Keratinocyte (primary cell): ENCODE results near the gene ZCRB1. TPM values are rescaled to one million over a fixed set of nuclear protein-coding genes. Genes with fewer than 3 reads are reported as not detected.

Source experiments
- DNase-seq: peaks from one replicate; pipeline ENCODE4 v3.0.0-alpha.2; 2011; ENCODE audit warnings: low read depth, missing footprints, low spot score
- FAIRE-seq: peaks from 2 replicates; lab custom pipeline; 2011; peaks lifted over from hg19 to GRCh38; lab: Jason Lieb, UNC
- H2AFZ ChIP-seq: 2 replicates; pipeline ENCODE4 v1.6.0; 2012; ENCODE audit warnings: low read length, control low read depth, inconsistent platforms; ENCODE audit not compliant: control insufficient read depth
- H3K27ac ChIP-seq: 2 replicates; pipeline ENCODE4 v1.5.1; 2011; ENCODE audit warnings: low read length; ENCODE audit not compliant: control insufficient read depth, insufficient read depth
- H3K27me3 ChIP-seq: 3 replicates; pipeline ENCODE4 v1.6.0; 2011; ENCODE audit warnings: low read length; ENCODE audit not compliant: control insufficient read depth, insufficient read depth; ENCODE audit errors: extremely low read depth
- H3K36me3 ChIP-seq, 2 experiments: 2 replicates in 1 of 2; 3 replicates in 1 of 2; pipeline ENCODE4 v1.5.1; 2011; ENCODE audit warnings: low read length in 2 of 2, mild to moderate bottlenecking in 1 of 2; ENCODE audit not compliant: control insufficient read depth in 2 of 2, insufficient read depth in 2 of 2; ENCODE audit errors: extremely low read depth in 1 of 2
- H3K4me1 ChIP-seq: 3 replicates; pipeline ENCODE4 v1.5.1; 2011; ENCODE audit warnings: low read length; ENCODE audit not compliant: control insufficient read depth, insufficient read depth; ENCODE audit errors: extremely low read depth
- H3K4me2 ChIP-seq: 3 replicates; pipeline ENCODE4 v1.6.0; 2011; ENCODE audit warnings: low read depth, low read length; ENCODE audit not compliant: control insufficient read depth, insufficient read depth; ENCODE audit errors: extremely low read depth
- H3K4me3 ChIP-seq, 3 experiments: fragments of 200-600 bp in 1 of 3; sonication (generic) in 1 of 3; 2 replicates in 2 of 3; 3 replicates in 1 of 3; pipeline ENCODE4 v1.5.1; 2011 to 2016; ENCODE audit warnings: low read length in 3 of 3, mild to moderate bottlenecking in 3 of 3, control low read depth in 2 of 3, inconsistent platforms in 1 of 3, low read depth in 1 of 3, mixed read lengths in 1 of 3, mixed run types in 1 of 3, moderate library complexity in 1 of 3; ENCODE audit not compliant: control insufficient read depth in 2 of 3, insufficient read depth in 2 of 3; ENCODE audit errors: extremely low read depth in 1 of 3
- H3K79me2 ChIP-seq: 2 replicates; pipeline ENCODE4 v1.6.0; 2012; ENCODE audit warnings: low read length; ENCODE audit not compliant: control insufficient read depth, insufficient read depth
- H3K9ac ChIP-seq: 3 replicates; pipeline ENCODE4 v1.6.0; 2011; ENCODE audit warnings: low read length; ENCODE audit not compliant: control insufficient read depth, insufficient read depth; ENCODE audit errors: extremely low read depth
- H3K9me1 ChIP-seq: 3 replicates; pipeline ENCODE4 v1.6.0; 2011; ENCODE audit warnings: low read length; ENCODE audit not compliant: control insufficient read depth, insufficient read depth; ENCODE audit errors: extremely low read depth
- H3K9me3 ChIP-seq: 2 replicates; pipeline ENCODE4 v1.5.1; 2012; ENCODE audit warnings: low read depth, low read length; ENCODE audit not compliant: control insufficient read depth
- H4K20me1 ChIP-seq: 3 replicates; pipeline ENCODE4 v1.6.0; 2011; ENCODE audit warnings: low read length; ENCODE audit not compliant: control insufficient read depth, insufficient read depth; ENCODE audit errors: extremely low read depth
- CTCF ChIP-seq, 3 experiments: IDR thresholded peaks in 1 of 3; conservative IDR thresholded peaks in 1 of 3; optimal IDR thresholded peaks in 1 of 3; 2 replicates in 2 of 3; 3 replicates in 1 of 3; pipeline versions ENCODE3 to v1.5.1; 2011; ENCODE audit warnings: low read length in 3 of 3, mild to moderate bottlenecking in 3 of 3, moderate library complexity in 2 of 3, control low read depth in 1 of 3, inconsistent platforms in 1 of 3; ENCODE audit not compliant: insufficient read depth in 2 of 3; ENCODE audit errors: extremely low read depth in 1 of 3
- EZH2 ChIP-seq: IDR thresholded peaks from one replicate; pipeline ENCODE4 v1.6.1; 2012; ENCODE audit warnings: inconsistent platforms, mild to moderate bottlenecking, low read length, moderate library complexity
- dilution Hi-C: fragments of 300-500 bp; cut with MboI; formaldehyde crosslinking; loops from one replicate; pipeline ENCODE4 v1.7.0; 2020; ENCODE audit warnings: low sequenced_read_pairs; ENCODE audit not compliant: extremely low pct_ligation_motif_present
- polyA plus RNA-seq, 5 experiments: library from polyadenylated mRNA; depleted of rRNA in 3 of 5; stranded (reverse) in 3 of 5; stranded (forward) in 1 of 5; unstranded in 1 of 5; fragments of >200 nt; gene quantifications; 1 replicate in 1 of 5; 2 replicates in 3 of 5; 3 replicates in 1 of 5; pipeline versions ENCODE4 v1.2.1 to v1.2.3, GENCODE V29; 2011 to 2012; ENCODE audit warnings: missing spikeins in 2 of 5, low read depth in 1 of 5, low replicate concordance in 1 of 5
- small RNA-seq, 3 experiments: library from RNA; depleted of rRNA; stranded (forward); fragments of <200 nt; gene quantifications; one replicate each; pipeline ENCODE3, GENCODE V24; 2012; ENCODE audit warnings: low read depth in 3 of 3, low replicate concordance in 1 of 3; ENCODE audit not compliant: insufficient read length in 3 of 3

Gene ZCRB1
- polyA plus RNA-seq, 1 donor (not counting 4 experiments of a cell fraction or from before 2014, with no cell fraction given), result 41.6 TPM

DNA sequence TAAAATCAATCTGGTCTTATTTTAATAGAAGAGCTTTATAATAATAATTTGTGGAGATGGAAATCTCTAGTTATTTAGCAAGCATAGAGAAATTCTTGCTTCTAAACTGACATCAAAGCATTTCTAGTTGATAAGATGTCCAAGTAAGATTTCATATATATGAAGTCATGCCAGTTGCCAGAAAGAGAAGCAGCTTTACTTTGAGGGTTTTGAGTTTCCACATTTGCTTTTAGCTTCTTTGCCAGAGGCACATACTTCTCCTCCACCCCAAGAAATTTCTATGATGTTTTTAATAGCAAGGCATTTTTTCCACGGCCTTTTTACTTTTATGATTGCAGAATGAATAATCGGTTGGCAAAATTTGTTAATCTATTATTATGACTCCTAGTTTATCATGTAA is 63.6 kb downstream of the ZCRB1 start:
- Histone ChIP-seq H3K4me1 (no peaks in the 10 kb centered on the region), H3K27me3 (no peaks in the 10 kb centered on the region), H4K20me1 (no peaks in the 10 kb centered on the region), H3K9me3 (no peaks in the 10 kb centered on the region), H3K79me2 (no peaks in the 10 kb centered on the region), H3K4me2 (no peak overlapping the region), H3K36me3 (no peaks in the 10 kb centered on the region), H3K27ac (no peak overlapping the region), H3K9me1 (no peaks in the 10 kb centered on the region), H3K4me3 (no peak overlapping the region), H3K9ac (no peak overlapping the region), H2AFZ (no peak overlapping the region)
- TF ChIP-seq CTCF (optimal IDR thresholded peaks at IDR 0.05 in 1 of 3, IDR thresholded peaks at IDR 0.05 in 1 of 3, conservative IDR thresholded peaks at IDR 0.05 in 1 of 3; ENCODE audit: extremely low read depth in 1 of 3, insufficient read depth in 2 of 3, low read length in 3 of 3) (no peak), EZH2 (no peak)
- dilution Hi-C loops, result no loop called here
- FAIRE-seq, result no peak
- no peak for DNase-seq

Small RNA genes within 50 kb of the gene (small RNA-seq; reads per million reads assigned to genes)
- gene MIR7851, result 0 reads per million in 3 experiments
- gene RF00090, result 0 reads per million in 3 experiments

Other genes starting within 250 kb of the ZCRB1 start
- 4.3 to 8.1 TPM (median 5.3 TPM) in 3 replicates for gene GXYLT1, start 181.2 kb downstream of the ZCRB1 start, polyA plus RNA-seq
- 9.0 to 15.3 TPM (median 10.1 TPM) in 3 replicates for gene YAF2, start 87.8 kb downstream of the ZCRB1 start, polyA plus RNA-seq
- gene PPHLN1, start 73 bp upstream of the ZCRB1 start, polyA plus RNA-seq, result 57.0 to 95.5 TPM (median 79.5 TPM) in 3 replicates